ENCODE data around the gene PXMP4. TPM values are rescaled to one million over a fixed set of nuclear protein-coding genes. Genes with fewer than 3 reads are reported as not detected.

PXMP4 gene
- total RNA-seq, 1 donor from 2014 or later, result 3.5 TPM

- H3K36me3 ChIP-seq, result no peaks in the 10 kb centered on the region
- no peak overlapping the region for H3K4me3 ChIP-seq
- no peak overlapping the region for H2AFZ ChIP-seq (replicated peaks)
- H3K4me1 ChIP-seq, result no peaks in the 10 kb centered on the region
- TF ChIP-seq EZH2phosphoT487 (IDR thresholded peaks at IDR 0.05) (no peak), EZH2 (IDR thresholded peaks at IDR 0.05) (no peak), CTCF (IDR thresholded peaks at IDR 0.05) (no peak)
- peaks cover 2% of the 10 kb centered on the region for H3K36me3 Mint-ChIP-seq
- no peaks in the 10 kb centered on the region for H3F3A ChIP-seq (ENCODE audit: low read depth)
- H3K4me2 ChIP-seq, result no peak overlapping the region
- no peak overlapping the region for H3K27ac Mint-ChIP-seq
- no peaks in the 10 kb centered on the region for H3K79me2 ChIP-seq (ENCODE audit: low read depth)
- no peak overlapping the region for H3K4me3 Mint-ChIP-seq
- H3K4me1 Mint-ChIP-seq, result no peaks in the 10 kb centered on the region
- no peak overlapping the region for H3K9ac ChIP-seq
- H3K9me3 ChIP-seq (ENCODE audit: low read depth), result no peaks in the 10 kb centered on the region
- H4K20me1 ChIP-seq (ENCODE audit: low read depth), result no peaks in the 10 kb centered on the region
- H3K27me3 ChIP-seq, result no peaks in the 10 kb centered on the region
- no peak overlapping the region for H3K27ac ChIP-seq
- no peaks in the 10 kb centered on the region for H3K9me3 Mint-ChIP-seq
- no peak for DNase-seq (ENCODE audit: low spot score)
- no peaks in the 10 kb centered on the region for H3K27me3 Mint-ChIP-seq (ENCODE audit: insufficient read depth, low read depth)
These were observed 26.4 kb upstream of the PXMP4 start for GRCh38 chr20:33746325-33746998.

GRCh38 chr20:33744773-33745385 is 24.8 kb upstream of the PXMP4 start:
- Mint-ChIP-seq H3K4me1 (no peaks in the 10 kb centered on the region), H3K9me3 (no peaks in the 10 kb centered on the region), H3K27ac (no peak overlapping the region), H3K4me3 (no peak overlapping the region), H3K36me3 (peaks cover 2% of the 10 kb centered on the region), H3K27me3 (ENCODE audit: insufficient read depth, low read depth) (no peaks in the 10 kb centered on the region)
- Histone ChIP-seq H3K9ac (no peak overlapping the region), H3K27ac (no peak overlapping the region), H3K4me1 (no peaks in the 10 kb centered on the region), H3K4me3 (no peak overlapping the region), H3K79me2 (ENCODE audit: low read depth) (no peaks in the 10 kb centered on the region), H4K20me1 (ENCODE audit: low read depth) (no peaks in the 10 kb centered on the region), H2AFZ (replicated peaks) (no peak overlapping the region), H3K9me3 (ENCODE audit: low read depth) (no peaks in the 10 kb centered on the region), H3F3A (ENCODE audit: low read depth) (no peaks in the 10 kb centered on the region), H3K4me2 (no peak overlapping the region), H3K36me3 (no peaks in the 10 kb centered on the region), H3K27me3 (no peaks in the 10 kb centered on the region)
- no peak for DNase-seq (ENCODE audit: low spot score)
- TF ChIP-seq CTCF (IDR thresholded peaks at IDR 0.05), result no peak
- TF ChIP-seq EZH2phosphoT487 (IDR thresholded peaks at IDR 0.05), result no peak
- TF ChIP-seq EZH2 (IDR thresholded peaks at IDR 0.05), result no peak

GRCh38 chr20:33744181-33744580 is 24.1 kb upstream of the PXMP4 start:
- no peak for TF ChIP-seq EZH2phosphoT487 (IDR thresholded peaks at IDR 0.05)
- no peak for TF ChIP-seq CTCF (IDR thresholded peaks at IDR 0.05)
- TF ChIP-seq EZH2 (IDR thresholded peaks at IDR 0.05), result no peak
- Histone ChIP-seq H2AFZ (replicated peaks) (no peak overlapping the region), H3K4me1 (no peaks in the 10 kb centered on the region), H3K4me2 (no peak overlapping the region), H4K20me1 (ENCODE audit: low read depth) (no peaks in the 10 kb centered on the region), H3K27me3 (no peaks in the 10 kb centered on the region), H3K27ac (no peak overlapping the region), H3K36me3 (no peaks in the 10 kb centered on the region), H3F3A (ENCODE audit: low read depth) (no peaks in the 10 kb centered on the region), H3K9ac (no peak overlapping the region), H3K4me3 (no peak overlapping the region), H3K79me2 (ENCODE audit: low read depth) (no peaks in the 10 kb centered on the region), H3K9me3 (ENCODE audit: low read depth) (no peaks in the 10 kb centered on the region)
- H3K4me1 Mint-ChIP-seq, result no peaks in the 10 kb centered on the region
- H3K27me3 Mint-ChIP-seq (ENCODE audit: insufficient read depth, low read depth), result peaks cover 1% of the 10 kb centered on the region
- no peak overlapping the region for H3K27ac Mint-ChIP-seq
- H3K9me3 Mint-ChIP-seq, result peaks cover 1% of the 10 kb centered on the region
- peaks cover 4% of the 10 kb centered on the region for H3K36me3 Mint-ChIP-seq
- H3K4me3 Mint-ChIP-seq, result no peak overlapping the region
- DNase-seq (ENCODE audit: low spot score), result no peak

Data from neural progenitor cell (in vitro differentiated cells).